Glutamatergic neuron (in vitro differentiated cells): ENCODE measurements around the gene PDE12. TPM values are rescaled to one million over a fixed set of nuclear protein-coding genes. Genes with fewer than 3 reads are reported as not detected.

Experiments used
- DNase-seq: peaks from one replicate; pipeline ENCODE4 v3.0.0; 2022
- H3K27ac Mint-ChIP-seq: one replicate; pipeline ENCODE4 v1.8.0; 2020; ENCODE audit warnings: mild to moderate bottlenecking, mixed read lengths, inconsistent platforms; ENCODE audit not compliant: unreplicated experiment
- H3K27me3 Mint-ChIP-seq: one replicate; pipeline ENCODE4 v1.8.0; 2020; ENCODE audit warnings: mild to moderate bottlenecking, moderate library complexity, mixed read lengths, inconsistent platforms; ENCODE audit not compliant: unreplicated experiment
- H3K36me3 Mint-ChIP-seq: one replicate; pipeline ENCODE4 v1.8.0; 2020; ENCODE audit warnings: mild to moderate bottlenecking, mixed read lengths, inconsistent platforms; ENCODE audit not compliant: unreplicated experiment
- H3K4me1 Mint-ChIP-seq: one replicate; pipeline ENCODE4 v1.8.0; 2020; ENCODE audit warnings: mild to moderate bottlenecking, low read depth, mixed read lengths, inconsistent platforms; ENCODE audit not compliant: unreplicated experiment
- H3K4me3 Mint-ChIP-seq: one replicate; pipeline ENCODE4 v1.8.0; 2020; ENCODE audit warnings: mild to moderate bottlenecking, mixed read lengths, inconsistent platforms; ENCODE audit not compliant: unreplicated experiment
- H3K9me3 Mint-ChIP-seq: one replicate; pipeline ENCODE4 v1.8.0; 2020; ENCODE audit warnings: mild to moderate bottlenecking, moderate library complexity, mixed read lengths, inconsistent platforms; ENCODE audit not compliant: unreplicated experiment
- CTCF ChIP-seq: fragments of 200-600 bp; sonication (generic); IDR thresholded peaks from one replicate; pipeline ENCODE4 v1.5.0; 2021; ENCODE audit not compliant: partially characterized antibody, unreplicated experiment
- total RNA-seq: library from RNA; stranded (reverse); fragmentation: NEBNext Ultra II Directional; extraction: Animal tissue kit (Norgen Biotek cat#: 25700); gene quantifications from one replicate; pipeline ENCODE4 v1.2.1, GENCODE V29; 2021; ENCODE audit not compliant: unreplicated experiment

Gene PDE12
- total RNA-seq, 1 donor from 2014 or later = 17.1 TPM

- TF ChIP-seq CTCF = no peak
- Mint-ChIP-seq H3K4me3 (no peak overlapping the region), H3K9me3 (peaks cover 6% of the 10 kb centered on the region), H3K27me3 (peaks cover 11% of the 10 kb centered on the region), H3K27ac (no peak overlapping the region), H3K4me1 (peaks cover 11% of the 10 kb centered on the region), H3K36me3 (no peaks in the 10 kb centered on the region)
- no peak for DNase-seq
These were observed 38.5 kb downstream of the PDE12 start for GRCh38 chr3:57594576-57594975.

DNA sequence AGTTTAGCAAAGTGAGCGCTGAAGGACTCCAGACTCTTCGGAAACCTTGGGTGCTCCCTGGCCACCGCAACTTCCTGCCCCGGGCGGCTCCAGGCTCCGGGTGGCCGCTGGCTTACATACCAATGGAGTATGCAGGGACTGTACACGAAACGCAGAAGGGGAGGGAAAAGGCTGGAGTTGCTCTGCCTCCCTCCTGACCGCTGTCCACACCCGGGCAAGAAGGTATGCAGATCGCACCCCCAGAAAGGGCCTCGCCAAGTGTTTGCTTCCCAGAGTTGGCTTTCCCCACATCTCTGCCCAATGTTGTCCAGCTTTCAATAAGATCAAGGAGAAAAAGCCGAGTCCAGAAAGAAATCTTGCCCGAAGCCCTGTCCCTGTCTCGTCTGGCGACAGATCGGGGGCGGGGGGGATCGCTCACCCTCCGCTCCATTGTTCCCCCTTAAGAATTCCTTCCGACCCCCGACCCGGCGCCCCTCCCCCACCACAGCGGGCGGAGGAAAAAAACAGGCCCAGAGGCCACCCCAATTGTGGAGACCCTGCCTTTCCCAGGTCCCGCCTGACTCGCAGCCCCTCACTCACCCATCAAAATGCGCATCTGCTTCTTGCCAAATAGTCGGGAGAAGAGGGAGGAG, 40.5 kb downstream of the PDE12 start:
- peaks cover 11% of the 10 kb centered on the region for H3K27me3 Mint-ChIP-seq
- peaks cover 6% of the 10 kb centered on the region for H3K9me3 Mint-ChIP-seq
- TF ChIP-seq CTCF = no peak
- DNase-seq = peak; percentile 62
- peak overlapping the region; percentile 88 for H3K27ac Mint-ChIP-seq
- H3K4me3 Mint-ChIP-seq = peak overlapping the region; percentile 98
- H3K36me3 Mint-ChIP-seq = no peaks in the 10 kb centered on the region
- H3K4me1 Mint-ChIP-seq = peaks cover 11% of the 10 kb centered on the region

- Mint-ChIP-seq H3K4me3 (peak within 1 kb of the TSS; percentile 98), H3K4me1 (peaks cover 11% of the 10 kb centered on the region), H3K27ac (peak within 1 kb of the TSS; percentile 98), H3K27me3 (peaks cover 11% of the 10 kb centered on the region), H3K36me3 (no peaks in the 10 kb centered on the region), H3K9me3 (peaks cover 6% of the 10 kb centered on the region)
- peak; percentile 100 for DNase-seq
- TF ChIP-seq CTCF = no peak
These were observed 41.3 kb downstream of the PDE12 start, which contains the start of gene ARF4 for GRCh38 chr3:57597127-57597923. Gene ARF4, minus strand, starts transcription at chr3:57597344. Its CDS starts 204 bp downstream, at chr3:57597140.

GRCh38 chr3:57598765-57599360, 42.8 kb downstream of the PDE12 start:
- Mint-ChIP-seq H3K4me1 (peaks cover 11% of the 10 kb centered on the region), H3K9me3 (peaks cover 6% of the 10 kb centered on the region), H3K27me3 (peaks cover 11% of the 10 kb centered on the region), H3K36me3 (no peaks in the 10 kb centered on the region), H3K27ac (no peak overlapping the region), H3K4me3 (peak overlapping the region; percentile 98)
- DNase-seq = no peak
- TF ChIP-seq CTCF = no peak
